HepG2 (cell line): ENCODE results near the gene GRIN2C. TPM values are rescaled to one million over a fixed set of nuclear protein-coding genes. Genes with fewer than 3 reads are reported as not detected.

ENCODE experiments used
- CC2D1A ChIP-seq: sonication (generic); formaldehyde crosslinking; IDR thresholded peaks from 2 replicates; pipeline ENCODE4 v1.8.1; 2023; ENCODE audit warnings: mild to moderate bottlenecking, missing genetic modification reagents
- FOSL1 ChIP-seq: sonication (generic); formaldehyde crosslinking; IDR thresholded peaks from 2 replicates; pipeline ENCODE4 v1.9.0; 2021; ENCODE audit warnings: missing genetic modification reagents, borderline replicate concordance
- HOXA7 ChIP-seq: sonication (generic); formaldehyde crosslinking; IDR thresholded peaks from 2 replicates; pipeline ENCODE4 v1.8.1; 2022; ENCODE audit warnings: mild to moderate bottlenecking, missing genetic modification reagents, moderate library complexity
- KDM6A ChIP-seq: IDR thresholded peaks from 2 replicates; pipeline ENCODE4 v1.6.1; 2016; ENCODE audit warnings: low read depth
- MXI1 ChIP-seq: IDR thresholded peaks from 3 replicates; pipeline ENCODE4 v1.6.1; 2012; ENCODE audit warnings: low read depth, low read length, inconsistent platforms, borderline replicate concordance
- NR3C1 ChIP-seq: sonication (generic); formaldehyde crosslinking; IDR thresholded peaks from 2 replicates; pipeline ENCODE4 v1.4.0; 2020; ENCODE audit warnings: missing genetic modification reagents
- RELA ChIP-seq: sonication (generic); formaldehyde crosslinking; IDR thresholded peaks from 2 replicates; pipeline ENCODE4 v1.4.0; 2020; ENCODE audit warnings: missing genetic modification reagents
- RFX1 ChIP-seq: fragments of 450-650 bp; IDR thresholded peaks from 2 replicates; pipeline ENCODE4 v1.6.1; 2017
- SALL1 ChIP-seq: sonication (generic); formaldehyde crosslinking; IDR thresholded peaks from 2 replicates; pipeline ENCODE4 v1.8.0; 2022; ENCODE audit warnings: mild to moderate bottlenecking, missing genetic modification reagents
- SMAD9 ChIP-seq: sonication (generic); formaldehyde crosslinking; IDR thresholded peaks from 2 replicates; pipeline ENCODE4 v1.5.1; 2020; ENCODE audit warnings: mild to moderate bottlenecking, missing genetic modification reagents
- SP5 ChIP-seq: IDR thresholded peaks from 2 replicates; pipeline ENCODE4 v1.6.1; 2016; ENCODE audit warnings: low read depth, borderline replicate concordance
- STAT5B ChIP-seq: sonication (generic); formaldehyde crosslinking; IDR thresholded peaks from 2 replicates; pipeline ENCODE4 v1.4.0; 2020; ENCODE audit warnings: missing genetic modification reagents
- TOE1 ChIP-seq: sonication (generic); formaldehyde crosslinking; IDR thresholded peaks from 2 replicates; pipeline ENCODE4 v1.4.0; 2020; ENCODE audit warnings: mild to moderate bottlenecking, missing genetic modification reagents
- XBP1 ChIP-seq: sonication (generic); formaldehyde crosslinking; IDR thresholded peaks from 2 replicates; pipeline ENCODE4 v1.5.0; 2020; ENCODE audit warnings: missing genetic modification reagents
- ZFP62 ChIP-seq: sonication (generic); formaldehyde crosslinking; IDR thresholded peaks from 2 replicates; pipeline ENCODE4 v1.4.0; 2020; ENCODE audit warnings: missing genetic modification reagents
- ZNF17 ChIP-seq: sonication (generic); formaldehyde crosslinking; IDR thresholded peaks from 2 replicates; pipeline ENCODE4 v1.5.0; 2020; ENCODE audit warnings: mild to moderate bottlenecking, missing genetic modification reagents
- ZNF3 ChIP-seq: IDR thresholded peaks from 2 replicates; pipeline ENCODE4 v1.7.0; 2017; ENCODE audit warnings: inconsistent platforms
- polyA plus RNA-seq, 8 experiments: library from polyadenylated mRNA; depleted of rRNA in 3 of 8; stranded (reverse) in 7 of 8; unstranded in 1 of 8; fragments of >200 nt; fragmentation: Illumina TruSeq in 4 of 8; extraction: Trizol in 4 of 8; gene quantifications; 2 replicates each; pipeline versions ENCODE4 v1.2.1 to v1.2.3, GENCODE V29; 2011 to 2016; ENCODE audit warnings: low read depth in 4 of 8, missing spikeins in 1 of 8, mixed read lengths in 1 of 8; ENCODE audit not compliant: insufficient read depth in 1 of 8
- total RNA-seq, 5 experiments: library from RNA; depleted of rRNA; stranded (reverse); fragments of >200 nt; fragmentation: Illumina TruSeq; extraction: Trizol; gene quantifications; 2 replicates each; pipeline ENCODE4 v1.2.3, GENCODE V29; 2016; ENCODE audit warnings: low read depth in 1 of 5
- TF ChIP-seq, protein P1 (sequence below): sonication (generic); formaldehyde crosslinking; IDR thresholded peaks from 2 replicates; pipeline ENCODE4 v1.5.1; 2020; ENCODE audit warnings: missing genetic modification reagents, mild to moderate bottlenecking, borderline replicate concordance
- TF ChIP-seq, protein P2 (sequence below): sonication (generic); formaldehyde crosslinking; IDR thresholded peaks from 2 replicates; pipeline ENCODE4 v1.4.0; 2020; ENCODE audit warnings: mild to moderate bottlenecking, missing genetic modification reagents, borderline replicate concordance
- TF ChIP-seq, protein P3 (sequence below): sonication (generic); formaldehyde crosslinking; IDR thresholded peaks from 2 replicates; pipeline ENCODE4 v1.4.0; 2020; ENCODE audit warnings: missing genetic modification reagents
- TF ChIP-seq, protein P4 (sequence below): fragments of 450-650 bp; IDR thresholded peaks from 2 replicates; pipeline ENCODE4 v1.6.1; 2016

GRIN2C gene
- total and polyA plus RNA-seq, 2 of the 13 experiments (the other 11 are each of a cell fraction or from before 2014, with no cell fraction given): 0.03 to 0.11 TPM

DNA sequence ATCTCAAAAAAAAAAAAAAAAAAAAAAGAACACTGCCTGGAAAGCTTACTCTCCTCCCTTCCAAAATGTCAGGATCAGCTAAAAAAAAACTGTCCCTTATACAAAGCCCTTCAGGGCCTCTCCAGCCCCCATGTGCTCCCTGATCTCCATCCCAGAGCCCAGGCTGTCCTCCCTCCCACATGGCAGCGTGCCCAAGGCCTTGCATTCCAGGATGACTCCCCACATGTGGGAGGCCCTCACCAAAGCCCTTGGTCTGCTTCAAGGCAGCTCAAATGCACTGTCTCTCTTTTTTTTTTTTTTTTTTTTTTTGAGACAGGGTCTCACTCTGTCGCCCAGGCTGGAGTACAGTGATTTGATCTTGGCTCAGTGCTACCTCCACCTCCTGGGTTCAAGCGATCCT is 10.8 kb upstream of the GRIN2C start (continued):
- TF ChIP-seq FOSL1 (CRISPR knock-in tag) (no peak), CC2D1A (CRISPR knock-in tag) (no peak), RELA (CRISPR knock-in tag) (no peak), HOXA7 (CRISPR knock-in tag) (no peak), SALL1 (no peak), XBP1 (CRISPR knock-in tag) (no peak), ZFP62 (CRISPR knock-in tag) (no peak), ZNF3 (CRISPR knock-in tag) (no peak), MXI1 (no peak; the same call in 2 of the 3 replicates), ZNF17 (CRISPR knock-in tag) (no peak), SP5 (CRISPR knock-in tag) (no peak), KDM6A (CRISPR knock-in tag) (no peak), SMAD9 (CRISPR knock-in tag) (no peak), TOE1 (CRISPR knock-in tag) (no peak), NR3C1 (CRISPR knock-in tag) (no peak), STAT5B (CRISPR knock-in tag) (no peak), RFX1 (no peak)
- TF ChIP-seq, protein P1, sequence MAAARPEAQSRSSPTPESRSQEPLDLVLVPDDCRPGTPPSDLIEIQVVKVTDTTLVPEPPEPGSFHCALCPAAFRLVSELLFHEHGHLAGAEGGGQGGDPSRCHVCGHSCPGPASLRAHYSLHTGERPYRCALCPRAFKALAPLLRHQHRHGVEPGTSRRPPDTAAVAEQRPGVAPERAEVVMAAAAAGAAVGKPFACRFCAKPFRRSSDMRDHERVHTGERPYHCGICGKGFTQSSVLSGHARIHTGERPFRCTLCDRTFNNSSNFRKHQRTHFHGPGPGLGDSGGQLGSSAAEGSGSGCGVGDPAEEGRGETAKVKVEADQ (CRISPR knock-in tag): no peak
- TF ChIP-seq, protein P2, sequence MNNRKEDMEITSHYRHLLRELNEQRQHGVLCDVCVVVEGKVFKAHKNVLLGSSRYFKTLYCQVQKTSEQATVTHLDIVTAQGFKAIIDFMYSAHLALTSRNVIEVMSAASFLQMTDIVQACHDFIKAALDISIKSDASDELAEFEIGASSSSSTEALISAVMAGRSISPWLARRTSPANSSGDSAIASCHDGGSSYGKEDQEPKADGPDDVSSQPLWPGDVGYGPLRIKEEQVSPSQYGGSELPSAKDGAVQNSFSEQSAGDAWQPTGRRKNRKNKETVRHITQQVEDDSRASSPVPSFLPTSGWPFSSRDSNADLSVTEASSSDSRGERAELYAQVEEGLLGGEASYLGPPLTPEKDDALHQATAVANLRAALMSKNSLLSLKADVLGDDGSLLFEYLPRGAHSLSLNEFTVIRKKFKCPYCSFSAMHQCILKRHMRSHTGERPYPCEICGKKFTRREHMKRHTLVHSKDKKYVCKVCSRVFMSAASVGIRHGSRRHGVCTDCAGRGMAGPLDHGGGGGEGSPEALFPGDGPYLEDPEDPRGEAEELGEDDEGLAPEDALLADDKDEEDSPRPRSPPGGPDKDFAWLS (CRISPR knock-in tag): no peak
- TF ChIP-seq, protein P3, sequence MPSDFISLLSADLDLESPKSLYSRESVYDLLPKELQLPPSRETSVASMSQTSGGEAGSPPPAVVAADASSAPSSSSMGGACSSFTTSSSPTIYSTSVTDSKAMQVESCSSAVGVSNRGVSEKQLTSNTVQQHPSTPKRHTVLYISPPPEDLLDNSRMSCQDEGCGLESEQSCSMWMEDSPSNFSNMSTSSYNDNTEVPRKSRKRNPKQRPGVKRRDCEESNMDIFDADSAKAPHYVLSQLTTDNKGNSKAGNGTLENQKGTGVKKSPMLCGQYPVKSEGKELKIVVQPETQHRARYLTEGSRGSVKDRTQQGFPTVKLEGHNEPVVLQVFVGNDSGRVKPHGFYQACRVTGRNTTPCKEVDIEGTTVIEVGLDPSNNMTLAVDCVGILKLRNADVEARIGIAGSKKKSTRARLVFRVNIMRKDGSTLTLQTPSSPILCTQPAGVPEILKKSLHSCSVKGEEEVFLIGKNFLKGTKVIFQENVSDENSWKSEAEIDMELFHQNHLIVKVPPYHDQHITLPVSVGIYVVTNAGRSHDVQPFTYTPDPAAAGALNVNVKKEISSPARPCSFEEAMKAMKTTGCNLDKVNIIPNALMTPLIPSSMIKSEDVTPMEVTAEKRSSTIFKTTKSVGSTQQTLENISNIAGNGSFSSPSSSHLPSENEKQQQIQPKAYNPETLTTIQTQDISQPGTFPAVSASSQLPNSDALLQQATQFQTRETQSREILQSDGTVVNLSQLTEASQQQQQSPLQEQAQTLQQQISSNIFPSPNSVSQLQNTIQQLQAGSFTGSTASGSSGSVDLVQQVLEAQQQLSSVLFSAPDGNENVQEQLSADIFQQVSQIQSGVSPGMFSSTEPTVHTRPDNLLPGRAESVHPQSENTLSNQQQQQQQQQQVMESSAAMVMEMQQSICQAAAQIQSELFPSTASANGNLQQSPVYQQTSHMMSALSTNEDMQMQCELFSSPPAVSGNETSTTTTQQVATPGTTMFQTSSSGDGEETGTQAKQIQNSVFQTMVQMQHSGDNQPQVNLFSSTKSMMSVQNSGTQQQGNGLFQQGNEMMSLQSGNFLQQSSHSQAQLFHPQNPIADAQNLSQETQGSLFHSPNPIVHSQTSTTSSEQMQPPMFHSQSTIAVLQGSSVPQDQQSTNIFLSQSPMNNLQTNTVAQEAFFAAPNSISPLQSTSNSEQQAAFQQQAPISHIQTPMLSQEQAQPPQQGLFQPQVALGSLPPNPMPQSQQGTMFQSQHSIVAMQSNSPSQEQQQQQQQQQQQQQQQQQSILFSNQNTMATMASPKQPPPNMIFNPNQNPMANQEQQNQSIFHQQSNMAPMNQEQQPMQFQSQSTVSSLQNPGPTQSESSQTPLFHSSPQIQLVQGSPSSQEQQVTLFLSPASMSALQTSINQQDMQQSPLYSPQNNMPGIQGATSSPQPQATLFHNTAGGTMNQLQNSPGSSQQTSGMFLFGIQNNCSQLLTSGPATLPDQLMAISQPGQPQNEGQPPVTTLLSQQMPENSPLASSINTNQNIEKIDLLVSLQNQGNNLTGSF (CRISPR knock-in tag): no peak
- TF ChIP-seq, protein P4, sequence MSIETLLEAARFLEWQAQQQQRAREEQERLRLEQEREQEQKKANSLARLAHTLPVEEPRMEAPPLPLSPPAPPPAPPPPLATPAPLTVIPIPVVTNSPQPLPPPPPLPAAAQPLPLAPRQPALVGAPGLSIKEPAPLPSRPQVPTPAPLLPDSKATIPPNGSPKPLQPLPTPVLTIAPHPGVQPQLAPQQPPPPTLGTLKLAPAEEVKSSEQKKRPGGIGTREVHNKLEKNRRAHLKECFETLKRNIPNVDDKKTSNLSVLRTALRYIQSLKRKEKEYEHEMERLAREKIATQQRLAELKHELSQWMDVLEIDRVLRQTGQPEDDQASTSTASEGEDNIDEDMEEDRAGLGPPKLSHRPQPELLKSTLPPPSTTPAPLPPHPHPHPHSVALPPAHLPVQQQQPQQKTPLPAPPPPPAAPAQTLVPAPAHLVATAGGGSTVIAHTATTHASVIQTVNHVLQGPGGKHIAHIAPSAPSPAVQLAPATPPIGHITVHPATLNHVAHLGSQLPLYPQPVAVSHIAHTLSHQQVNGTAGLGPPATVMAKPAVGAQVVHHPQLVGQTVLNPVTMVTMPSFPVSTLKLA: 0 out of 2 replicates have a peak, but pooled peaks have one; percentile 5
